Measurements from ENCODE around the gene ZC3H6.

ZC3H6 gene

GRCh38 chr2:112332123-112332696, 56.8 kb downstream of the ZC3H6 start:
- Histone ChIP-seq H3K9ac (ENCODE audit: insufficient read length, low read depth) (no peak overlapping the region), H3K27me3 (ENCODE audit: insufficient read depth, insufficient read length) (no peaks in the 10 kb centered on the region), H3K4me1 (ENCODE audit: insufficient read depth, insufficient read length) (no peaks in the 10 kb centered on the region), H3K9me3 (ENCODE audit: insufficient read depth, low read length) (no peaks in the 10 kb centered on the region), H3K36me3 (ENCODE audit: insufficient read depth, insufficient read length, low read length) (no peaks in the 10 kb centered on the region), H3K4me3 (ENCODE audit: insufficient read length, low read depth) (no peak overlapping the region)
- no peak for TF ChIP-seq SUZ12 (IDR thresholded peaks at IDR 0.05; ENCODE audit: extremely low read depth, insufficient read depth, insufficient read length)
- no peak for TF ChIP-seq YY1 (IDR thresholded peaks at IDR 0.05; ENCODE audit: insufficient read depth, insufficient read length)
- no peak for TF ChIP-seq ZNF274 (IDR thresholded peaks at IDR 0.05; ENCODE audit: low read depth, low read length)
- no peak for DNase-seq (ENCODE audit: low read depth, low spot score)

GRCh38 chr2:112335600-112335999, 60.2 kb downstream of the ZC3H6 start:
- DNase-seq (ENCODE audit: low read depth, low spot score): no peak
- TF ChIP-seq YY1 (IDR thresholded peaks at IDR 0.05; ENCODE audit: insufficient read depth, insufficient read length) (no peak), SUZ12 (IDR thresholded peaks at IDR 0.05; ENCODE audit: extremely low read depth, insufficient read depth, insufficient read length) (no peak), ZNF274 (IDR thresholded peaks at IDR 0.05; ENCODE audit: low read depth, low read length) (no peak)
- Histone ChIP-seq H3K4me3 (ENCODE audit: insufficient read length, low read depth) (no peak overlapping the region), H3K27me3 (ENCODE audit: insufficient read depth, insufficient read length) (no peaks in the 10 kb centered on the region), H3K9me3 (ENCODE audit: insufficient read depth, low read length) (no peaks in the 10 kb centered on the region), H3K4me1 (ENCODE audit: insufficient read depth, insufficient read length) (no peaks in the 10 kb centered on the region), H3K9ac (ENCODE audit: insufficient read length, low read depth) (no peak overlapping the region), H3K36me3 (ENCODE audit: insufficient read depth, insufficient read length, low read length) (no peaks in the 10 kb centered on the region)

GRCh38 chr2:112339986-112340385, 64.6 kb downstream of the ZC3H6 start:
- no peaks in the 10 kb centered on the region for H3K4me1 ChIP-seq (ENCODE audit: insufficient read depth, insufficient read length)
- H3K9me3 ChIP-seq (ENCODE audit: insufficient read depth, low read length): no peaks in the 10 kb centered on the region
- TF ChIP-seq SUZ12 (IDR thresholded peaks at IDR 0.05; ENCODE audit: extremely low read depth, insufficient read depth, insufficient read length) (no peak), YY1 (IDR thresholded peaks at IDR 0.05; ENCODE audit: insufficient read depth, insufficient read length) (no peak), ZNF274 (IDR thresholded peaks at IDR 0.05; ENCODE audit: low read depth, low read length) (no peak)
- H3K9ac ChIP-seq (ENCODE audit: insufficient read length, low read depth): no peak overlapping the region
- no peak for DNase-seq (ENCODE audit: low read depth, low spot score)
- H3K27me3 ChIP-seq (ENCODE audit: insufficient read depth, insufficient read length): no peaks in the 10 kb centered on the region
- H3K4me3 ChIP-seq (ENCODE audit: insufficient read length, low read depth): no peak overlapping the region
- no peaks in the 10 kb centered on the region for H3K36me3 ChIP-seq (ENCODE audit: insufficient read depth, insufficient read length, low read length)

GRCh38 chr2:112340475-112341267, 65.3 kb downstream of the ZC3H6 start:
- H3K9ac ChIP-seq (ENCODE audit: insufficient read length, low read depth): no peak overlapping the region
- DNase-seq (ENCODE audit: low read depth, low spot score): no peak
- no peaks in the 10 kb centered on the region for H3K4me1 ChIP-seq (ENCODE audit: insufficient read depth, insufficient read length)
- H3K4me3 ChIP-seq (ENCODE audit: insufficient read length, low read depth): no peak overlapping the region
- H3K9me3 ChIP-seq (ENCODE audit: insufficient read depth, low read length): no peaks in the 10 kb centered on the region
- TF ChIP-seq SUZ12 (IDR thresholded peaks at IDR 0.05; ENCODE audit: extremely low read depth, insufficient read depth, insufficient read length) (no peak), ZNF274 (IDR thresholded peaks at IDR 0.05; ENCODE audit: low read depth, low read length) (no peak), YY1 (IDR thresholded peaks at IDR 0.05; ENCODE audit: insufficient read depth, insufficient read length) (no peak)
- H3K36me3 ChIP-seq (ENCODE audit: insufficient read depth, insufficient read length, low read length): no peaks in the 10 kb centered on the region
- no peaks in the 10 kb centered on the region for H3K27me3 ChIP-seq (ENCODE audit: insufficient read depth, insufficient read length)

- H3K9ac ChIP-seq (ENCODE audit: insufficient read length, low read depth): no peak overlapping the region
- no peaks in the 10 kb centered on the region for H3K36me3 ChIP-seq (ENCODE audit: insufficient read depth, insufficient read length, low read length)
- H3K27me3 ChIP-seq (ENCODE audit: insufficient read depth, insufficient read length): no peaks in the 10 kb centered on the region
- no peak for TF ChIP-seq ZNF274 (IDR thresholded peaks at IDR 0.05; ENCODE audit: low read depth, low read length)
- no peak for TF ChIP-seq SUZ12 (IDR thresholded peaks at IDR 0.05; ENCODE audit: extremely low read depth, insufficient read depth, insufficient read length)
- no peak for TF ChIP-seq YY1 (IDR thresholded peaks at IDR 0.05; ENCODE audit: insufficient read depth, insufficient read length)
- no peaks in the 10 kb centered on the region for H3K9me3 ChIP-seq (ENCODE audit: insufficient read depth, low read length)
- DNase-seq (ENCODE audit: low read depth, low spot score): no peak
- no peak overlapping the region for H3K4me3 ChIP-seq (ENCODE audit: insufficient read length, low read depth)
- H3K4me1 ChIP-seq (ENCODE audit: insufficient read depth, insufficient read length): no peaks in the 10 kb centered on the region
Measured at GRCh38 chr2:112342067-112342550, 66.7 kb downstream of the ZC3H6 start.

GRCh38 chr2:112343827-112344585, 68.6 kb downstream of the ZC3H6 start:
- no peaks in the 10 kb centered on the region for H3K9me3 ChIP-seq (ENCODE audit: insufficient read depth, low read length)
- no peak for TF ChIP-seq YY1 (IDR thresholded peaks at IDR 0.05; ENCODE audit: insufficient read depth, insufficient read length)
- TF ChIP-seq ZNF274 (IDR thresholded peaks at IDR 0.05; ENCODE audit: low read depth, low read length): no peak
- no peak for TF ChIP-seq SUZ12 (IDR thresholded peaks at IDR 0.05; ENCODE audit: extremely low read depth, insufficient read depth, insufficient read length)
- no peaks in the 10 kb centered on the region for H3K27me3 ChIP-seq (ENCODE audit: insufficient read depth, insufficient read length)
- no peaks in the 10 kb centered on the region for H3K4me1 ChIP-seq (ENCODE audit: insufficient read depth, insufficient read length)
- H3K36me3 ChIP-seq (ENCODE audit: insufficient read depth, insufficient read length, low read length): no peaks in the 10 kb centered on the region
- no peak overlapping the region for H3K4me3 ChIP-seq (ENCODE audit: insufficient read length, low read depth)
- no peak overlapping the region for H3K9ac ChIP-seq (ENCODE audit: insufficient read length, low read depth)
- DNase-seq (ENCODE audit: low read depth, low spot score): no peak
